ENCODE data around the gene MMP3. TPM values are rescaled to one million over a fixed set of nuclear protein-coding genes. Genes with fewer than 3 reads are reported as not detected.

MMP3 gene
- total and polyA plus RNA-seq, 4 donors, result 0.31 to 0.86 (median 0.53) TPM; not detected in 1

DNA sequence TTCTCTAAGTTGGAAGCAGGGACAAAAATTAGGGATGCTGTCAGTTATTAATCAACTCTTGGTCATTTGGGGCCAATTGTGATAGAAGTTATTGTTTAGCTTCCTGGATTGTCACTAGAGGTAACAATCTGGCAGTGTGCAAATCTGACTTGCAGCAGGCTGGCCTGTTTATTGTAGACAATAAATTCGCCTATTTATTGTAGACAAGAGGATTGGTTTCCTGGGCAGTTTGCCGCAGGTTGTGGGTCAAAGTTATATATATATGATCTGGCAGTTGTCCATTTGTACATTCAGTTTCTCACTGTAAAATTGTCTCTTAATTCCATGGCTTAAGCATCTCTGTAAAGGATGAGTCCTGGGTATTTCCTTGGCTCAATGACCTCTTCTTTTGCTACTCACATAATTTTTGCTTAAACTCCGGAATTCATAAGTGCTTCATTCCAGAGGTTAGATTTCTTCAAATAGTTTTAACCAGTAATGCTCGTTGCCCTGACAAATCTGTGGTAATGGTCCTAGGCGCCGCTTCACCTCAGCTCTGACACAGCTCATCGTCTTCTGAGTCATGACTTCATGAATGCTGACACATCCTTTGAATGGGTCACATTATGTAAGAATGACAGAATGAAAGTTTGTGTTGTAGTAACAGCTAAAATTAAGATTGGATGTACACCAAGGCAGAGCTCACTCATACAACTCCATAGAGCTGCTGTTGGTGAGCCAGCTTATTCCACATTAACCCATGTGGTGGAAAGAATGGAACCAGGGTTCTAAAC is 7.8 kb upstream of the MMP3 start:
- Histone ChIP-seq H3K9ac (ENCODE audit: insufficient read depth in 1 of 2, low read length in 2 of 2) (no peak overlapping the region), H3K27me3 (ENCODE audit: control insufficient read depth in 3 of 3, insufficient read depth in 3 of 3, low read length in 2 of 3) (no peaks in the 10 kb centered on the region), H3K4me1 (ENCODE audit: control insufficient read depth in 5 of 5, insufficient read depth in 5 of 5, low read length in 5 of 5) (no peaks in the 10 kb centered on the region), H3K9me3 (ENCODE audit: control insufficient read depth in 4 of 4, insufficient read depth in 3 of 4, low read length in 3 of 4) (no peaks in the 10 kb centered on the region), H3K27ac (ENCODE audit: low read depth in 1 of 2, low read length in 1 of 2) (no peak overlapping the region), H3K4me3 (no peak overlapping the region), H3K36me3 (ENCODE audit: control insufficient read depth in 4 of 4, insufficient read depth in 4 of 4, low read length in 4 of 4) (no peaks in the 10 kb centered on the region)
- TF ChIP-seq, protein P1, sequence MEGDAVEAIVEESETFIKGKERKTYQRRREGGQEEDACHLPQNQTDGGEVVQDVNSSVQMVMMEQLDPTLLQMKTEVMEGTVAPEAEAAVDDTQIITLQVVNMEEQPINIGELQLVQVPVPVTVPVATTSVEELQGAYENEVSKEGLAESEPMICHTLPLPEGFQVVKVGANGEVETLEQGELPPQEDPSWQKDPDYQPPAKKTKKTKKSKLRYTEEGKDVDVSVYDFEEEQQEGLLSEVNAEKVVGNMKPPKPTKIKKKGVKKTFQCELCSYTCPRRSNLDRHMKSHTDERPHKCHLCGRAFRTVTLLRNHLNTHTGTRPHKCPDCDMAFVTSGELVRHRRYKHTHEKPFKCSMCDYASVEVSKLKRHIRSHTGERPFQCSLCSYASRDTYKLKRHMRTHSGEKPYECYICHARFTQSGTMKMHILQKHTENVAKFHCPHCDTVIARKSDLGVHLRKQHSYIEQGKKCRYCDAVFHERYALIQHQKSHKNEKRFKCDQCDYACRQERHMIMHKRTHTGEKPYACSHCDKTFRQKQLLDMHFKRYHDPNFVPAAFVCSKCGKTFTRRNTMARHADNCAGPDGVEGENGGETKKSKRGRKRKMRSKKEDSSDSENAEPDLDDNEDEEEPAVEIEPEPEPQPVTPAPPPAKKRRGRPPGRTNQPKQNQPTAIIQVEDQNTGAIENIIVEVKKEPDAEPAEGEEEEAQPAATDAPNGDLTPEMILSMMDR (IDR thresholded peaks at IDR 0.05; ENCODE audit: control extremely low read depth, extremely low read depth), result no peak
- no peak for ATAC-seq (ENCODE audit: insufficient read depth, low FRiP score)
- 80 to 83% methylated on average over 7 of the region's 7 CpGs for WGBS, 2 donors
- no peak for DNase-seq

DNA sequence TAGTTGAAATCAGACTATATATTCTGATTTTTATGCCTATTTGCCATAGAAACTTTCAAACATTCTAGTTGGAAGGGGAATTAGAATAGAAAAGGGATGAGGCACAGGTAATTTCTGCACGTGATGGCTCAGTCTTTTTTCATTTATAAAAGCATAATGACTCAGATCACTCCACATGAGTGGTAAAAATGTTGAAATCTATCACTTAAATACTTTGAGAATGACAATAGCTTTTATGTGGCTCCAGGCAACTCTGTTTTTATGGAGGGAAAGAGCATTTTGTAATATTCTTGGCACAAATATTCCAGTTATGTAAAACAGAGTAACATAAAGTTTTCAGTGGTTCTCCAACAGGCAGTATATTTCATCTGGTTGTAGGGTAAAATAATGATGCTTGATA is 5.9 kb upstream of the MMP3 start:
- DNase-seq (no peak), ATAC-seq (ENCODE audit: insufficient read depth, low FRiP score) (no peak)
- no peaks in the 10 kb centered on the region for H3K27me3 ChIP-seq (ENCODE audit: control insufficient read depth in 3 of 3, insufficient read depth in 3 of 3, low read length in 2 of 3)
- H3K9me3 ChIP-seq (ENCODE audit: control insufficient read depth in 4 of 4, insufficient read depth in 3 of 4, low read length in 3 of 4), result no peaks in the 10 kb centered on the region
- H3K27ac ChIP-seq (ENCODE audit: low read depth in 1 of 2, low read length in 1 of 2), result no peak overlapping the region
- WGBS, 2 donors, result 57 to 76% methylated on average over 1 of the region's 1 CpG
- no peaks in the 10 kb centered on the region for H3K36me3 ChIP-seq (ENCODE audit: control insufficient read depth in 4 of 4, insufficient read depth in 4 of 4, low read length in 4 of 4)
- TF ChIP-seq, protein P1 (IDR thresholded peaks at IDR 0.05; ENCODE audit: control extremely low read depth, extremely low read depth), result no peak
- no peaks in the 10 kb centered on the region for H3K4me1 ChIP-seq (ENCODE audit: control insufficient read depth in 5 of 5, insufficient read depth in 5 of 5, low read length in 5 of 5)
- H3K4me3 ChIP-seq, result no peak overlapping the region
- no peak overlapping the region for H3K9ac ChIP-seq (ENCODE audit: insufficient read depth in 1 of 2, low read length in 2 of 2)

DNA sequence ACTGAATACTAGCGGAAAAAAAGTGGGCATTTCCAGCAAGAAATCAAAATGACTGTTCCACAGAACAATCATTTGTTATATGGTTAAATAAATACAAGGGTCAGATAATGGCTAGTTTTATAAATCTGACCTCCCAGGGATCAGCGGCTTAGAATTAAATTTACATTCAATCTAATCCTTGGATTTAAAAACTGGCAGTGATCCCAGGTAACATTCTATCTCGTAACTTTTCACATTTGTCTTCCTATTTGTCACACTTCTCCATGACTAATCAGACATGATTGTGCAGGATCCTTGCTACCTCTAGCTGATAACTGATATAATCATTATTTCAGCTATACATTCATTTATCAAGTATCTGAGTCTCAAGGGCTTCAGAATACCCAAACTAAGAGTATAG is 2.9 kb upstream of the MMP3 start:
- no peaks in the 10 kb centered on the region for H3K9me3 ChIP-seq (ENCODE audit: control insufficient read depth in 4 of 4, insufficient read depth in 3 of 4, low read length in 3 of 4)

More for the DNA sequence above, 2.9 kb upstream of the MMP3 start:
- TF ChIP-seq, protein P1 (IDR thresholded peaks at IDR 0.05; ENCODE audit: control extremely low read depth, extremely low read depth), result no peak
- 63 to 80% methylated on average over 3 of the region's 3 CpGs for WGBS, 2 donors
- Histone ChIP-seq H3K4me1 (ENCODE audit: control insufficient read depth in 5 of 5, insufficient read depth in 5 of 5, low read length in 5 of 5) (no peaks in the 10 kb centered on the region), H3K27ac (ENCODE audit: low read depth in 1 of 2, low read length in 1 of 2) (no peak overlapping the region), H3K27me3 (ENCODE audit: control insufficient read depth in 3 of 3, insufficient read depth in 3 of 3, low read length in 2 of 3) (no peaks in the 10 kb centered on the region), H3K9ac (ENCODE audit: insufficient read depth in 1 of 2, low read length in 2 of 2) (no peak overlapping the region), H3K36me3 (ENCODE audit: control insufficient read depth in 4 of 4, insufficient read depth in 4 of 4, low read length in 4 of 4) (no peaks in the 10 kb centered on the region), H3K4me3 (no peak overlapping the region)
- DNase-seq (no peak), ATAC-seq (ENCODE audit: insufficient read depth, low FRiP score) (no peak)

Measured in lung (tissue), 12 donors.